ENCODE results near the gene USF2.

The USF2 gene

DNA sequence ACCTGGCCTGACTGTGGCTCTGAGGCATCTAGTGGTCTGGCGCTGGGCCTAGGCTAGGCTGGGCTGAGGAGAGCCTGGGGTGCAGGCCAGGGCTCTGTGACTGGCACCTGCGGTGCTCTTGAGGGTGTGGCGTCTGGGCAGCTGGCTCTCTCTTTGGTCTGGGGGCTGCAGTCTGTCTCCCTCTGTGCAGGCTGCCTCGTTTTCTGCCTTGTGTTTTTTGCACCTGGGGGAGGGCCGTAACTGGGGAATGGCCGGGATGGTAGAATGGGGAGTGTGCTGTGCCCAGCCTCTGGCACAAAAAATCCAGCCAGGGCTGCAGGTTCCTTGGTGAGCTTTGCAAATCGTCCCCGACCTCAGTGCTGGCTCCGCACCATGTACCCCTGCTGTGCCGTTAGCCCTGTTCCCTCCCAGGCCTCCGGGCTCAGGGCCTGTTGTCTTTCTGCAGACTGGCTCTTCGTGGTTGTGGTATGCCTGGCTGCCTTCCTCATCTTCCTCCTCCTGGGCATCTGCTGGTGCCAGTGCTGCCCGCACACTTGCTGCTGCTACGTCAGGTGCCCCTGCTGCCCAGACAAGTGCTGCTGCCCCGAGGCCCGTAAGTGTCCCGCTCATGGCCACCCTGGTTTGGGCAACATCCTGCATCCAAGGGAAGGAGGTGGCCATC lies 6.5 kb upstream of the USF2 start:
- in situ Hi-C loops (cut with HindIII; ENCODE audit: low pct_ligation_motif_present, low sequenced_read_pairs), result no loop called here
- no peaks in the 10 kb centered on the region for H3K36me3 ChIP-seq (replicated peaks)
- no peak overlapping the region for H3K27ac ChIP-seq
- TF ChIP-seq, protein P1, sequence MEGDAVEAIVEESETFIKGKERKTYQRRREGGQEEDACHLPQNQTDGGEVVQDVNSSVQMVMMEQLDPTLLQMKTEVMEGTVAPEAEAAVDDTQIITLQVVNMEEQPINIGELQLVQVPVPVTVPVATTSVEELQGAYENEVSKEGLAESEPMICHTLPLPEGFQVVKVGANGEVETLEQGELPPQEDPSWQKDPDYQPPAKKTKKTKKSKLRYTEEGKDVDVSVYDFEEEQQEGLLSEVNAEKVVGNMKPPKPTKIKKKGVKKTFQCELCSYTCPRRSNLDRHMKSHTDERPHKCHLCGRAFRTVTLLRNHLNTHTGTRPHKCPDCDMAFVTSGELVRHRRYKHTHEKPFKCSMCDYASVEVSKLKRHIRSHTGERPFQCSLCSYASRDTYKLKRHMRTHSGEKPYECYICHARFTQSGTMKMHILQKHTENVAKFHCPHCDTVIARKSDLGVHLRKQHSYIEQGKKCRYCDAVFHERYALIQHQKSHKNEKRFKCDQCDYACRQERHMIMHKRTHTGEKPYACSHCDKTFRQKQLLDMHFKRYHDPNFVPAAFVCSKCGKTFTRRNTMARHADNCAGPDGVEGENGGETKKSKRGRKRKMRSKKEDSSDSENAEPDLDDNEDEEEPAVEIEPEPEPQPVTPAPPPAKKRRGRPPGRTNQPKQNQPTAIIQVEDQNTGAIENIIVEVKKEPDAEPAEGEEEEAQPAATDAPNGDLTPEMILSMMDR (IDR thresholded peaks at IDR 0.05; ENCODE audit: low read depth, low read length, missing control alignments), result no peak
- H3K4me3 ChIP-seq (ENCODE audit: low read depth, low read length), result no peak overlapping the region
- DNase-seq, result no peak
- no peaks in the 10 kb centered on the region for H3K27me3 ChIP-seq (replicated peaks)

DNA sequence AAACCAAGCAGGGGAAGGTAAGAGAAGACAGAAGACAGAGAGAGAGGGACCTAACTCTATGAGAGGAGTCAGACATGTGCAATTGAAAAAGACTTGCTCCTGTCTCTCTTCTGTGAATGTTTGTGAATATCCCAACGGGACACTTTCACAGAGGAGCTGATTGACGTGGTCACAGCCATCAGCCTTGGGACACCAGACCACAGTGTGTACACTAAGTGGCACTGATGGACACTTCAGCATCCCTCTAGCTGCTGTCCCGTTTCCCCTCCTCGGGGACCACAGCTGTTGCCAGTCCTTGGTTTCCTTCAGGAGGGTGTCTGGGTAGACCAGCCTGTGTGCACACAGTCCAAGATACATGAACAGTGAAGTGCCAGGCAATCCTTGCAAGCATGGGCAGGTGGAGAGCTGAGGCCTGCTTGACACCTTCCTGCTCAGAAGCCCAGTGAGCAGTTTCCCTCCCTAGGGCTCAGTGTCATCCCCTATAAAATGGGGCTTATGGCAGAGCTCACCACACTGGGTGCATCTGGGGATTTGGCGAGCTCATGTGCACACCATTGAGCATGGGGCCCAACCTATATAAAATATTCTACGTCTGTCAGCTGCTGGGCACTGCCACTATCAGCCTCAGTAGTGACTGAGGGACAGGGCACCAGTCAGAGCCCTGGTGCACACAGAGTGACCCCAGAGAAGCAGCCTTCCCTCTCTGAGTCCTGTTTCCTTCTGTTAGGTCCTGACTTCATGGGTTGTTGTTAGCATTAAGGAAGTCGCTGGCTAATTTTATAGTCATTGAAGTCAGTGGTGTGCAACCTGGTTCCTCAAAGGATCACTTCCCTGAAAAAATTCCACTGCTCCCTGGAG lies 4.3 kb upstream of the USF2 start:
- Histone ChIP-seq H3K36me3 (replicated peaks) (no peaks in the 10 kb centered on the region), H3K27me3 (replicated peaks) (no peaks in the 10 kb centered on the region), H3K4me3 (ENCODE audit: low read depth, low read length) (no peak overlapping the region), H3K27ac (no peak overlapping the region)
- TF ChIP-seq, protein P1 (IDR thresholded peaks at IDR 0.05; ENCODE audit: low read depth, low read length, missing control alignments), result no peak
- DNase-seq, result no peak
- in situ Hi-C loops (cut with HindIII; ENCODE audit: low pct_ligation_motif_present, low sequenced_read_pairs), result no loop called here

DNA sequence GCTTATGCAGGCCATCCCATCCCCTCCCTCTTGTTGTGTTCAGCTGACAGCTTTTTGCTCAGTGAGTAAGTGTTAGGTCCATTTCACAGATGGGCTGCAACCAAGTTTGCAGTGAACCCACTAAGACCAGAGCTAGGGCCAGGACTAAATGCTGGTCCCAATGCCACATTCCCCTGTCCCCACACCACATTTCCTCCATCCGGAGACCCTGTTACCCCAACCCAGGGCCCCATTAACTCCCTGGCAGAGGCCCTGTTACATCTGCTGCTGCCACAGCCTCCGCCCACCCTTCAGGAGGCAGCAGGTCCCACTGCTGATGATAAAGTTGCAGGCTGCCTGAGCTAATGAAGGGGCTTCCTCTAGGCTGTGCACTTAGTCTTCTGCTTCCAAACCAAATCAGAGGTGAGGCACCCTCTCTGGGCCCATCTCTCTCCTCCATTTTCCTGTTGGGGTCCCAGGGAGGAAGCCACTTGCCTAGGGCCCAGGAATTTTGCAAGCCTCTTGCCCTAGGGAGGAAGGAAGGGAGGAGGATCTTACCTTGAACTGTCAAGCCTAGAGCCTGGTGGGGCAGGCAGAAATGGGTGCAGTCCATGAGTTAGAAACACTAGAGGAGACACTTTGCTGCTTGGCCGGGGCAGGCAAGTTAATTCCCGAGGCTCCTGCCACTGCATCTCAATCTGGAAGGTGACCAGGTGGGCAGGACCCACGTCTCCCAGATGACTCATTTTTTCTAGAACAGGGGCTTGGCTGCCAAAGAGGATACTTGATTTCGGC lies 3.4 kb upstream of the USF2 start:
- no peaks in the 10 kb centered on the region for H3K36me3 ChIP-seq (replicated peaks)
- DNase-seq, result no peak
- no peak overlapping the region for H3K27ac ChIP-seq
- in situ Hi-C loops (cut with HindIII; ENCODE audit: low pct_ligation_motif_present, low sequenced_read_pairs), result no loop called here
- no peak overlapping the region for H3K4me3 ChIP-seq (ENCODE audit: low read depth, low read length)
- H3K27me3 ChIP-seq (replicated peaks), result no peaks in the 10 kb centered on the region
- TF ChIP-seq, protein P1 (IDR thresholded peaks at IDR 0.05; ENCODE audit: low read depth, low read length, missing control alignments), result no peak

DNA sequence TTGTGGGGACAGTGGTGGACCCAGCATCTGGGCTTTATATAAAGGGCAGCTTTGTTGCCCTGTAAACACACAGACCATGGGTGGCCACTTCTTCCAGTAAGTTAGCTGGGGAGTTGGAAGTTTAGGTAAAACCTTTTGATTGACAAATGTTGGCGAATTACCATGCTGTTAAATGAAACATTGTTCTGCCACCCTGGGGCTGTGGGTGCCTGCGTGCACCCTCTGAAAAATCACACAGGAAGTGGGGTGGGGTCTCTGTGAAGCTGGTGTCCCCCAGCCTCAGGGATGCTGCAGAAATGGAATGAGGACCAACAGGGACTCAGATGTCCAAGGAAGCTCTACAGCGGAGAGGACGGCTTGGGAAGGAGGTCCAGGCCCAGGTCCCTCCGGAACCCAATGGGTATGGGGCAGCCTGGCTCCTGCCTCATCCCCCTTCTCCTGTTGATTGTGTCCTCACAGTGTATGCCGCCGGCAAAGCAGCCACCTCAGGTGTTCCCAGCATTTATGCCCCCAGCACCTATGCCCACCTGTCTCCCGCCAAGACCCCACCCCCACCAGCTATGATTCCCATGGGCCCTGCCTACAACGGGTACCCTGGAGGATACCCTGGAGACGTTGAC lies 2.8 kb upstream of the USF2 start:
- H3K4me3 ChIP-seq (ENCODE audit: low read depth, low read length), result no peak overlapping the region
- no peak overlapping the region for H3K27ac ChIP-seq
- peaks cover 5% of the 10 kb centered on the region for H3K36me3 ChIP-seq (replicated peaks)
- TF ChIP-seq, protein P1 (IDR thresholded peaks at IDR 0.05; ENCODE audit: low read depth, low read length, missing control alignments), result no peak
- in situ Hi-C loops (cut with HindIII; ENCODE audit: low pct_ligation_motif_present, low sequenced_read_pairs), result no loop called here
- no peaks in the 10 kb centered on the region for H3K27me3 ChIP-seq (replicated peaks)
- DNase-seq, result no peak

DNA sequence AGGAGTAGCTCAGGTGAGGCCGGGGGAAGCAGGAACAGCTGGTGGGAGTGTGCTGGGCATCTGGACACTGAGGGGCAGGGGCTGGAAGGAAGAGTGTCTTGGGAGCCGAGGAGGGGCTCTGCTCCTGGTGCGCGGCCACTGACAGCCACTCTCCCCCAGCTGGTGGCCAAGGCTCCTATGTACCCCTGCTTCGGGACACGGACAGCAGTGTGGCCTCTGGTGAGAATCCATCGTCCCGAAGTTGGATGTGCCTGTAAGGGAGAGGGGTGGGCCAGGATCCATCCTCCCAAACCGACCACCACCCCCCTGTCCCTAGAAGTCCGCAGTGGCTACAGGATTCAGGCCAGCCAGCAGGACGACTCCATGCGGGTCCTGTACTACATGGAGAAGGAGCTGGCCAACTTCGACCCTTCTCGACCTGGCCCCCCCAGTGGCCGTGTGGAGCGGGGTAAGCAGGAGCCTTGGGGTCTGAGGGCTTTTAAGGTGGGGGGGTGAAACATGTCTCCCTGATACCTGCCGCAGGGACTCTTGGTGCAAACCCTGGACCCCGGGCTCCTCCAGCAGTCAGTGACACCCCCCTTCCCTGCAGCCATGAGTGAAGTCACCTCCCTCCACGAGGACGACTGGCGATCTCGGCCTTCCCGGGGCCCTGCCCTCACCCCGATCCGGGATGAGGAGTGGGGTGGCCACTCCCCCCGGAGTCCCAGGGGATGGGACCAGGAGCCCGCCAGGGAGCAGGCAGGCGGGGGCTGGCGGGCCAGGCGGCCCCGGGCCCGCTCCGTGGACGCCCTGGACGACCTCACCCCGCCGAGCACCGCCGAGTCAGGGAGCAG lies 2.0 kb upstream of the USF2 start:
- in situ Hi-C loops (cut with HindIII; ENCODE audit: low pct_ligation_motif_present, low sequenced_read_pairs), result no loop called here
- no peaks in the 10 kb centered on the region for H3K27me3 ChIP-seq (replicated peaks)
- peak overlapping the region; percentile 84 for H3K4me3 ChIP-seq (ENCODE audit: low read depth, low read length)
- TF ChIP-seq, protein P1 (IDR thresholded peaks at IDR 0.05; ENCODE audit: low read depth, low read length, missing control alignments), result no peak
- no peak for DNase-seq
- peak overlapping the region; percentile 78 for H3K27ac ChIP-seq
- H3K36me3 ChIP-seq (replicated peaks), result peaks cover 13% of the 10 kb centered on the region

Measured in brain microvascular endothelial cell (primary cell).